ENCODE measurements around the gene FRMD3.

GRCh38 chr9:83536332-83536731, 1.9 kb downstream of the FRMD3 start:
- TF ChIP-seq POLR2A (IDR thresholded peaks at IDR 0.05; ENCODE audit: low read depth, low read length), result no peak
- TF ChIP-seq CTCF (IDR thresholded peaks at IDR 0.05; ENCODE audit: extremely low read depth in 1 of 2, insufficient read depth in 1 of 2, low read depth in 1 of 2, low read length in 2 of 2), result no peak
- no peak for TF ChIP-seq EZH2 (IDR thresholded peaks at IDR 0.05; ENCODE audit: borderline replicate concordance, low read depth, low read length, severe bottlenecking)
- TF ChIP-seq MYC (IDR thresholded peaks at IDR 0.05; ENCODE audit: low read depth, low read length), result no peak

Measured in endothelial cell of umbilical vein (primary cell).